Hepatocyte (in vitro differentiated cells): ENCODE data around the gene CRHR2. TPM values are rescaled to one million over a fixed set of nuclear protein-coding genes. Genes with fewer than 3 reads are reported as not detected.

Experiments used
- DNase-seq: peaks from one replicate; pipeline ENCODE4 v3.0.0-alpha.2; 2016; ENCODE audit warnings: low spot score
- H2AFZ ChIP-seq: fragments of 200-600 bp; sonication (generic); 2 replicates; pipeline ENCODE4 v1.6.0; 2016; ENCODE audit warnings: antibody characterized with exemption, mild to moderate bottlenecking
- H3K27ac ChIP-seq: fragments of 200-600 bp; sonication (generic); 2 replicates; pipeline ENCODE4 v1.5.1; 2016; ENCODE audit warnings: mild to moderate bottlenecking
- H3K27me3 ChIP-seq: fragments of 200-600 bp; sonication (generic); 2 replicates; pipeline ENCODE4 v1.6.1; 2016
- H3K36me3 ChIP-seq: fragments of 200-600 bp; sonication (generic); replicated peaks from 2 replicates; pipeline ENCODE4 v1.5.1; 2016; ENCODE audit warnings: low read depth; ENCODE audit not compliant: insufficient read depth
- H3K4me1 ChIP-seq: fragments of 200-600 bp; sonication (generic); 2 replicates; pipeline ENCODE4 v1.5.1; 2016; ENCODE audit warnings: mild to moderate bottlenecking, moderate library complexity; ENCODE audit not compliant: insufficient read depth
- H3K4me2 ChIP-seq: fragments of 200-600 bp; sonication (generic); 2 replicates; pipeline ENCODE4 v1.6.0; 2016
- H3K4me3 ChIP-seq: fragments of 200-600 bp; sonication (generic); 2 replicates; pipeline ENCODE4 v1.5.1; 2016; ENCODE audit warnings: mild to moderate bottlenecking
- H3K79me2 ChIP-seq: fragments of 200-600 bp; sonication (generic); 2 replicates; pipeline ENCODE4 v1.6.0; 2017; ENCODE audit warnings: mild to moderate bottlenecking
- H3K9me2 ChIP-seq: fragments of 200-600 bp; sonication (generic); replicated peaks from 2 replicates; pipeline ENCODE4 v1.6.0; 2017; ENCODE audit warnings: mild to moderate bottlenecking; ENCODE audit not compliant: insufficient read depth
- H3K9me3 ChIP-seq: fragments of 200-600 bp; sonication (generic); 2 replicates; pipeline ENCODE4 v1.5.1; 2016; ENCODE audit warnings: low read depth, mild to moderate bottlenecking
- H4K20me1 ChIP-seq: fragments of 200-600 bp; sonication (generic); 2 replicates; pipeline ENCODE4 v1.6.0; 2016; ENCODE audit warnings: mild to moderate bottlenecking; ENCODE audit not compliant: insufficient read depth, poor library complexity, severe bottlenecking
- CTCF ChIP-seq: fragments of 200-600 bp; sonication (generic); IDR thresholded peaks from 2 replicates; pipeline ENCODE4 v1.5.1; 2016; ENCODE audit warnings: antibody characterized with exemption, mild to moderate bottlenecking; ENCODE audit not compliant: poor library complexity
- EZH2 ChIP-seq: fragments of 200-600 bp; sonication (generic); IDR thresholded peaks from 2 replicates; pipeline ENCODE4 v1.6.1; 2016; ENCODE audit warnings: antibody characterized with exemption, mild to moderate bottlenecking, borderline replicate concordance
- EZH2phosphoT487 ChIP-seq: fragments of 200-600 bp; sonication (generic); IDR thresholded peaks from one replicate; pipeline ENCODE4 v1.6.1; 2018; ENCODE audit warnings: antibody characterized with exemption, mild to moderate bottlenecking, low read depth, moderate library complexity; ENCODE audit not compliant: unreplicated experiment, severe bottlenecking
- WGBS: methylation state at CpG from one replicate; pipeline ENCODE4 v1.1.6; 2016; ENCODE audit warnings: low lambda C conversion rate; ENCODE audit errors: missing lambda C conversion rate; 5-methylcytosine and 5-hydroxymethylcytosine counted together
- polyA plus RNA-seq: library from polyadenylated mRNA; unstranded; fragments of >200 nt; fragmentation: Nextera tagmentation; extraction: Ambion mirVana; gene quantifications from 2 replicates; pipeline ENCODE4 v1.2.1, GENCODE V29; 2016
- total RNA-seq: library from RNA; depleted of rRNA; stranded (reverse); fragments of >200 nt; gene quantifications from 2 replicates; pipeline ENCODE4 v1.2.3, GENCODE V29; 2014

Gene CRHR2
- total and polyA plus RNA-seq, 2 experiments from 2014 or later: 0.21 TPM; not detected in 1

DNA sequence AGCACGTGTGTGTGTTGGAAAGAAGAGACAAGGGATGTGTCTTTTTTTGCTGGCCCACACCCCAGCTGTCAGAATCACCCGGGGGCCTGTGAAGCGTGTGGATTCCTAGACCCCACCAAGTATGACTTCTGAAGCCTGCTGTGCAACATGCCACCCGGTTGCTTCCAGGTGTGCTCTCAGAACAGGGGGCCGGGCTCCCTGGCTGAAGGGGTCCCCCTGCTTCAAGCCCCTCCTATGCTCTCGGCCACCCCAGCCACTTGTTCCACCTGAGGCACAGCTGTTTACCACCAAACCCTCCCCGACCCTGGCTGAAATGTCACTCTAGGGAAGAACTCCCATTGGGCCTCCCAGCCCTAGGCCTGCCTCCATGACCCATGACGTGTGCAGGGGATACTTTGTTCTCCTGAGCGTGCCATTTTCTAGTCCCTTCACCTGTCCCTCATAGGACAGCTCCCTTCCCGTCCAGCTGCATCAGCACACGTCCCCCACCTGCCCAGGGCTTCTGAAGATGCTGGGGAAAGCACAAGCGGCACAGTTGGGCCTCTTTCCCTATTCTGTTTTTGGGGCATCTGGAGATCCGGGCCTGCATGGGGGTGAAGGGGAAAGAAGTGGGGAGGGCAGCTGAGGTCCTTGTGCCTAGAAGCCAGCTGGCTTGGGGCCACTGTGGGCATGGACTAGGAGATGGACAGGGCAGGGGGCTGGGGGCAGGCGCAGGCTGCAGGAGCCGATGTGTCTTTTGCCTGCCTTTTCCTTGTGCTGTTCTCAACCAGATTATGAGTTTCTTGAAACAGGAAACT, 33.3 kb downstream of the CRHR2 start:
- no peaks in the 10 kb centered on the region for H3K9me3 ChIP-seq
- no peak for DNase-seq
- H3K27ac ChIP-seq: no peak overlapping the region
- H3K9me2 ChIP-seq: no peaks in the 10 kb centered on the region
- WGBS: 93% methylated on average over 15 of the region's 15 CpGs
- H3K36me3 ChIP-seq: no peaks in the 10 kb centered on the region
- H2AFZ ChIP-seq: no peak overlapping the region
- no peak overlapping the region for H3K4me3 ChIP-seq
- TF ChIP-seq EZH2 (no peak), EZH2phosphoT487 (no peak)
- no peaks in the 10 kb centered on the region for H4K20me1 ChIP-seq
- H3K4me1 ChIP-seq: no peaks in the 10 kb centered on the region
- no peak overlapping the region for H3K4me2 ChIP-seq
- no peaks in the 10 kb centered on the region for H3K79me2 ChIP-seq
- H3K27me3 ChIP-seq: no peaks in the 10 kb centered on the region

DNA sequence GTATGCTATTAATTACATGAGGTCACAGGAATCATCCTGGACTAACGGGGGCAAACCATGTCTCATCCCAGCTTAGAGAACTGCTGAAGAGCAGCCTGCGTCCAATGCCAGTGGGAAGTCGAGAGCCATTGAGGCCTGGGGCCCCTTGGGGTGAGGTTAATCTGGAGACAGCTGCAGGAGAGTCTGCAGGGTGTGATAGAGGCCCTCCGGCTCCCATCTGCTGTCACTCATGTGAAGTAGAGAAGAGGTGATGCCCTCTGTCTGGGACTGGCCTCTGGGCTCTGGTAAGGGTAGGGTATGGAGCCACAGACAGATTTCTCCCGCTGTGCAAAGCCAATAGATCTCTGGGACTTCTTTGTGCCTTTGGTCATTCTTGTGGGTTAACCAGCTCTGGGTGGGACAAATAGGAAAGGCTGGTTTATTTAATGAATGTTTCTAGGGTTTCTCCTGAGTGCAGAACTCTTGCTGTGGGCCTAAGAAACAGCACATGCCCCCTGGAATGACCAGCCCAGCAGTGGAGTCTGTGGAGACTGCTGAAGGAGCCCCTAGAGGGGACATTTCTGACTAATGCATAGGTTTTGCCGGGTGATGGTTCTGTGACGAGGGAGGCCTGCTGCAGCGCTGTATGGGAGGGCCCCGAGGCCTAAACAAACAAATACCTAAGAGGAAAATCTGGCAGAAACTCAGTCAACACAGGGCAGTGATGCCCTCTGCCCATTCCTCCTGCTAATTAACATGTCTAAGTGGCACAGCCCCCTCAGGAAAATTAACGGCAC, 34.5 kb downstream of the CRHR2 start:
- DNase-seq: no peak
- no peak overlapping the region for H3K4me2 ChIP-seq
- H3K79me2 ChIP-seq: peaks cover 4% of the 10 kb centered on the region
- H3K9me3 ChIP-seq: no peaks in the 10 kb centered on the region
- no peak overlapping the region for H2AFZ ChIP-seq
- no peaks in the 10 kb centered on the region for H3K36me3 ChIP-seq
- H3K9me2 ChIP-seq: no peaks in the 10 kb centered on the region
- H3K4me1 ChIP-seq: no peaks in the 10 kb centered on the region
- no peak for TF ChIP-seq EZH2
- no peak for TF ChIP-seq EZH2phosphoT487
- TF ChIP-seq CTCF: no peak
- H3K27ac ChIP-seq: no peak overlapping the region
- no peaks in the 10 kb centered on the region for H4K20me1 ChIP-seq
- WGBS: 79% methylated on average over 10 of the region's 10 CpGs
- no peak overlapping the region for H3K4me3 ChIP-seq
- H3K27me3 ChIP-seq: no peaks in the 10 kb centered on the region

DNA sequence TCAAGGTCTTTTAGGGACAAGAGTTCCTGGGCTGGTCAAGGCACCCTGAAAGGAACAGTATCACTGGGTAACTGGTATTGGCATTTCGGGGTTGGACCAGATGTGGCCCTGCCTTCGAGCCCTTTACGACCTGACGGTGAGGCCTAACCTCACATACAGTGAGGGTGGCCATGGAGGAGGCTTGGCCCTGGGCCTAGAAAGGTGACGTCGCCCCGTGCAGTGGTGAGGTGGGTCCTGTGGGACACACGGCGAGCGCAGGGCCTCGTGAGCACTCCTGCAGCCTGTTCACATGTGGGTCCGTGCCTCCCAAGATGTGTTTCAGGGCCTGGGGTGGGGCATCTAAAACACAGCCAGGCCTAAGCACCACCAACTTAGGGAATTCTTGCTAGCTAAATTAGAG, 36.1 kb downstream of the CRHR2 start:
- Histone ChIP-seq H3K36me3 (no peaks in the 10 kb centered on the region), H3K79me2 (peaks cover 4% of the 10 kb centered on the region), H3K27me3 (no peaks in the 10 kb centered on the region), H3K27ac (no peak overlapping the region), H3K4me2 (no peak overlapping the region), H3K4me3 (no peak overlapping the region), H3K9me2 (no peaks in the 10 kb centered on the region), H2AFZ (no peak overlapping the region), H3K4me1 (no peaks in the 10 kb centered on the region), H4K20me1 (no peaks in the 10 kb centered on the region), H3K9me3 (no peaks in the 10 kb centered on the region)
- DNase-seq: no peak
- TF ChIP-seq EZH2 (no peak), EZH2phosphoT487 (no peak), CTCF (no peak)
- 99% methylated on average over 12 of the region's 12 CpGs for WGBS

DNA sequence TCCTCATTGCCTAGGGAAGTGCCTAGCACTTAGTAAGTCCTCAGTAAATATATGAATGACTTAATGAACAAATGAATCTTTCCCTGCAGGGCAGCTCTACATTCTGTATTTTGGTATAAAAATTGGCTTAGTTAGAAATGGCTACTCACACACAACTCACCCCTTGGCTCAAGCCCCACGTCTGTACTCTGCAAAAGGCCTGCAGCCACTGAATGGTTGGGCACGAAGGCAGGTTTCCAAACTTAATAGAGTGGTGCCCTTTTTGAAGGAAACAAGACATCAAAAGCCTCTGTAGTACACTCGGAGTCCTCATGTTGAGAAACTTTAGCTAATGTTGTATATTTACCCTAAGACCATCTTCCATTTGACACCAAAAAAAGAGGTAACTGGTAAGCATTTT, 36.6 kb downstream of the CRHR2 start:
- Histone ChIP-seq H3K36me3 (no peaks in the 10 kb centered on the region), H3K9me3 (no peaks in the 10 kb centered on the region), H2AFZ (no peak overlapping the region), H3K27me3 (no peaks in the 10 kb centered on the region), H3K27ac (no peak overlapping the region), H4K20me1 (no peaks in the 10 kb centered on the region), H3K4me3 (no peak overlapping the region), H3K79me2 (peaks cover 4% of the 10 kb centered on the region), H3K4me2 (no peak overlapping the region), H3K9me2 (no peaks in the 10 kb centered on the region), H3K4me1 (no peaks in the 10 kb centered on the region)
- no peak for DNase-seq
- TF ChIP-seq EZH2: no peak
- no peak for TF ChIP-seq EZH2phosphoT487
- TF ChIP-seq CTCF: no peak
- 100% methylated on average over 3 of the region's 3 CpGs for WGBS
